NT2/D1 (cell line): ENCODE measurements around the gene PEDS1.

Source experiments
- SUZ12 ChIP-seq: IDR thresholded peaks from 2 replicates; pipeline ENCODE4 v1.6.1; 2011; ENCODE audit not compliant: insufficient read length, insufficient read depth; ENCODE audit errors: extremely low read depth
- YY1 ChIP-seq: IDR thresholded peaks from 2 replicates; pipeline ENCODE4 v1.6.1; 2011; ENCODE audit not compliant: insufficient read length, insufficient read depth
- ZNF274 ChIP-seq: IDR thresholded peaks from 2 replicates; pipeline ENCODE4 v1.6.1; 2011; ENCODE audit warnings: mild to moderate bottlenecking, low read depth, low read length

DNA sequence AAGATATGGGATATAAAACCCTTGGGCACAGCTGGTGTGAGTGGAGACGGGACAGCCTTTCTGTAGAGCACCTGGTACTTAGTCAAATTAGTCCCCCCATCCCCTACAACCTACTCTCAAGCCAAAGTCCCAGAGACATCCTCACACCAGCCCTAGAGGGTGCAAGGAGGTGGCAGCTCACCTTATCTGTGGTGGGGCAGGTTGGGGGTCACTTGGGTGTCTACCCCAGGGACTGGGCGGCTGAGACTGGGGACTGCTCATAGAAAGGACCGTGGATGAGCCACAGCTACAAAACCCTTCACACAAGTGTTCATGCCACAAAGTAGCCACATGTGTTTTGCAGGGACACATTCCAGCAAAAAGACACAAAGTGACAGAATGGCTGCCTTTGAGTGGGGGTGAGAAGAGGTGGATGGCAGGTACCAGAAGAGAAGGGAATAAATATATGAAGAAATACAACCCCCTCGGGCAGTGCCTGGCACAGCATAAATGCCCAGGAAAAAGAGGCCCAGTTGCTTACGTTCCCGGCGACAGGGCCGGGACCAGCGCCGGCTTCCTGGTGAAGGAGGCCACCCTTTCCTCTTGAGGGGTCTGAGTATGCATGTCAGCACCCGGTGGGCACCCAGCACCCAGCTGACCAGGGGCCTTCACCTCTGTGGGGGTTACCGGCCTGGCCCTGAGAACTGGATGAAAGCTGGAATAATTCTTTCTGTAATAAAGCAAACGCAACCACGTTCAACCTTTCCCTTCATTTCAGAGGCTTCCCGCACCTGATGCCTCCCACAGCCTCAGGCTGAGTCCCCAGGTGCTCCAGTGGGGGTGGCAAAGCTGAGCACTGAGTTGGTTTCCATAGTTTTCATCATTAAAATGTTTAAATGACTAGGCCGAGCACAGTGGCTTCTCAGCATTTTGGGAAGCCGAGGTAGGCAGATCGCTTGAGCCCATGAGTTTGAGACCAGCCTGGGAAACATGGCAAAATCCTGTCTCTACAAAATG is 22.7 kb upstream of the PEDS1 start:
- TF ChIP-seq YY1: no peak
- no peak for TF ChIP-seq SUZ12
- no peak for TF ChIP-seq ZNF274
